ENCODE results near the gene GRHPR.

GRHPR gene

DNA sequence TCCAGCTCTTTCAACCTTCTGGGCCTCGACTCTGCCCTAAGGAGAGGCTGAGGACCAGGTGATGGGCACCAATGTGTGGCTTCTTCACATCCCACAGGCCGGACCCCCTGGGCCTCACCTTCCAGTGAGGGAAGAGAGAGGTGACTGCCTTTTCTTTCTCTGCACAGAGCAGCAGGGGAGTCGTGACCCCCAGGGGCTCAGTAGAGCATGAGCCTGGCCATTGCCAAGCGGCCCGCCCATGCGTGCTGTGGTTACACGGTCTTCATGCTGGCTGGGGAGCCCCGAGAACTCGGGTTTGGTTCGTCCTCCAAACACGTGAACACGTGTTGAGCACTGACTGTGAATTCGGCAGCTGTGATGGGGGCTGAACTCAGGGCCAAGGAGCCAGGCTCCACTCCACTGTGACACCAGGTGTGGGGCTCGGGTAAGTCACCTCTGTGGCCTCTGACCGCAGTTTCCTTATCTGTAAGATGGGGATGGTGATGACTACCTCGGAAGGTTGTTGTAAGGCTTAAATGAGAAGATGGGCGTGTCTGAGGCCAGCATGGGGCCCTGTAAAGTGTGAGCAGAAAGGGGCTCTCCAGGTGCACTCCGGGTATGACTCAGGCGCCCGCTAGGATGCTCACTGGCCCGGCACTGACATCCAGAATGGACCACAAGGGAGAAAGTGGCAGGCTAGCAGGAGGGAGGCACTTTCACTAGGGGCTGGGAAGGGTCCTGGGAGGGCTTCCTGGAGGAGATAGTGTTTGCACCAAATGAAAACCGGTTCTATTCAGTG lies 13.4 kb upstream of the GRHPR start:
- TF ChIP-seq, protein P1, sequence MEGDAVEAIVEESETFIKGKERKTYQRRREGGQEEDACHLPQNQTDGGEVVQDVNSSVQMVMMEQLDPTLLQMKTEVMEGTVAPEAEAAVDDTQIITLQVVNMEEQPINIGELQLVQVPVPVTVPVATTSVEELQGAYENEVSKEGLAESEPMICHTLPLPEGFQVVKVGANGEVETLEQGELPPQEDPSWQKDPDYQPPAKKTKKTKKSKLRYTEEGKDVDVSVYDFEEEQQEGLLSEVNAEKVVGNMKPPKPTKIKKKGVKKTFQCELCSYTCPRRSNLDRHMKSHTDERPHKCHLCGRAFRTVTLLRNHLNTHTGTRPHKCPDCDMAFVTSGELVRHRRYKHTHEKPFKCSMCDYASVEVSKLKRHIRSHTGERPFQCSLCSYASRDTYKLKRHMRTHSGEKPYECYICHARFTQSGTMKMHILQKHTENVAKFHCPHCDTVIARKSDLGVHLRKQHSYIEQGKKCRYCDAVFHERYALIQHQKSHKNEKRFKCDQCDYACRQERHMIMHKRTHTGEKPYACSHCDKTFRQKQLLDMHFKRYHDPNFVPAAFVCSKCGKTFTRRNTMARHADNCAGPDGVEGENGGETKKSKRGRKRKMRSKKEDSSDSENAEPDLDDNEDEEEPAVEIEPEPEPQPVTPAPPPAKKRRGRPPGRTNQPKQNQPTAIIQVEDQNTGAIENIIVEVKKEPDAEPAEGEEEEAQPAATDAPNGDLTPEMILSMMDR (IDR thresholded peaks at IDR 0.05; ENCODE audit: insufficient read depth, missing control alignments), result no peak
- DNase-seq (ENCODE audit: insufficient read length, low spot score) (no peak), FAIRE-seq (no peak)

GRCh38 chr9:37410354-37410861 lies 12.1 kb upstream of the GRHPR start:
- FAIRE-seq, result no peak
- TF ChIP-seq, protein P1 (IDR thresholded peaks at IDR 0.05; ENCODE audit: insufficient read depth, missing control alignments), result no peak
- DNase-seq (ENCODE audit: insufficient read length, low spot score), result no peak

DNA sequence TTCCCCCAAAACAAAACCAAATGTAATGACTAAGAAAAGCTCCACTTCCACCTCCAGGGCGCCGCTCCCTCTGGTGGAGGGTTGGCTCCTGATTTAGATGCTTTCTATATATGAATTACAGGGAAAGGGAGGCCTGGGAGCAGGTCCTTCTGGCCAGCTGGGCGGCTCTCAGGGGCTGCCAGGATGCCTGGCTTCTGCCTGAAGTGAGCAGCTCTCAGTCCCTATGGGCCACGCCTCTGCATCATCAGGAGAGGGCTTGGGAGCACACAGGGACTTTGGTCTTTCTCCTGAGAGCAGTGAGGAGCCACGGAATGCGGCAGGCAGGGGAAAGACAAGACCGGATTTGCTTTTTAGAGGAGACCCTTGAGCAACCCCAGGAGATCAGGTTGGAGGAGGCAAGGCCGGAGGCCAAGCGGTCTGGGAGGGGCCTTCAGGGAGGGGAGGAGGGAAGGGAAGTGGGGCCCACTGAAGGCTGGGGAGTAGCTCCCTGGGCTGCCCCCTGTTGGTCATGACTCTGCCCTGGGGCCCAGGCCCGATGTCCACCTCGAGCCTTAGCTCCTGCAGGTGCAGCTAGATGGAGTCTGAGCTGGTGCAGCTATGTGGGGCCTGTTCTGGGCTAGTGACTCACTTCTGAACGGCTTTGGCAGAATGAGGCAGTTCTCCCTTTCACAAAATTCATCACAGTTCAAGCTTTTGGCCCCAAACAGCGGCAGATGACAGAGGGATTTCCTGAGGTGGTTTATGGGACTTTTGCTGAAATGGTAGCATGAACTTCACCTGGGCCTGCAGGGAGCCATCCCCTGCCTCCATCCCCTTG lies 11.3 kb upstream of the GRHPR start:
- TF ChIP-seq, protein P1 (IDR thresholded peaks at IDR 0.05; ENCODE audit: insufficient read depth, missing control alignments), result no peak
- FAIRE-seq (no peak), DNase-seq (ENCODE audit: insufficient read length, low spot score) (no peak)

- TF ChIP-seq, protein P1 (IDR thresholded peaks at IDR 0.05; ENCODE audit: insufficient read depth, missing control alignments), result no peak
- no peak for FAIRE-seq
- peak; percentile 71 for DNase-seq (ENCODE audit: insufficient read length, low spot score)
Observed at GRCh38 chr9:37412431-37413151, 9.9 kb upstream of the GRHPR start.

DNA sequence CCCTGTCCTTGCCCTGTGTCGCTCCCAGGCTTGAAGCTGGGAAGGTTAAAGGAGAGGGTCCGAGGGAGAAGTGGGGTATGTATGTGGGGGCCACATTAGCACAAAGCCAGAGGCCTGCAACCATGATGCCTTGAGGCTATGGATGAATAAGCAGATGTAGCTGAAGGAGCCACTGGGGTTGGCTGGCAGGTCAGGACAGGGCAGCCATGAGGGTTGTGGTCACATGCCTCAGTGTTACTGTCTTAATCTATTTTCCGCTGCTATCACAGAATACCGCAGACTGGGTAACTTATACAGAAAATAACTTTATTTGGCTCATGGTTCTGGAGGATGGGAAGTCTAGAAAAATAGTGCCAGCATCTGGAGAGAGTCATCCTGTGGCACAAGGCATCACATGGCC lies 9.2 kb upstream of the GRHPR start:
- FAIRE-seq (no peak), DNase-seq (ENCODE audit: insufficient read length, low spot score) (no peak)
- TF ChIP-seq, protein P1 (IDR thresholded peaks at IDR 0.05; ENCODE audit: insufficient read depth, missing control alignments), result no peak

DNA sequence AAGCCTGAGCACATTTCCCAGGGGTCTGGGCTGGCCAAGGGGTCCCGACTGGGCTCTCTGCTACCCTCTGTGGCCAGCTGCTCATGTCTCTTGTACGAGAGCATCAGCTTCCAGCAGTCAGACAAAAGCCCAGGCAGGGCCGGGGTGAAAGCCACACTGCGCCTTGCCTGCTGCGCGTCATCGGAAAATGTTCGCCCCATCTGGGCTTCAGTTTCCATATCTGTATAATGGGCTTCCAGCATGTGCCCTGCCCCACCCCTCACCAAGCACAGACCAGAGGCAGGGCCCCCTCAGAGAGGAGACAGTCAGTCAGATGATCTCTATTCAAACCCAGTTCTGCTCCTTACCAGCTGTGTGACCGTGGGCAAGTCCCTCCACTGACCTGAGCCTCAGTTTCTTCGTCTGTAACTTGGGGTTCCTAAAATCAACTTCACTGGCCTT lies 8.0 kb upstream of the GRHPR start:
- DNase-seq (ENCODE audit: insufficient read length, low spot score) (no peak), FAIRE-seq (no peak)
- TF ChIP-seq, protein P1 (IDR thresholded peaks at IDR 0.05; ENCODE audit: insufficient read depth, missing control alignments), result no peak
